ENCODE data around the gene SHISA6.

SHISA6 gene

GRCh38 chr17:11459861-11460331 is 218.9 kb downstream of the SHISA6 start:
- DNase-seq (ENCODE audit: low spot score) = no peak

GRCh38 chr17:11461993-11462548 is 221.1 kb downstream of the SHISA6 start:
- DNase-seq (ENCODE audit: low spot score) = no peak

DNA sequence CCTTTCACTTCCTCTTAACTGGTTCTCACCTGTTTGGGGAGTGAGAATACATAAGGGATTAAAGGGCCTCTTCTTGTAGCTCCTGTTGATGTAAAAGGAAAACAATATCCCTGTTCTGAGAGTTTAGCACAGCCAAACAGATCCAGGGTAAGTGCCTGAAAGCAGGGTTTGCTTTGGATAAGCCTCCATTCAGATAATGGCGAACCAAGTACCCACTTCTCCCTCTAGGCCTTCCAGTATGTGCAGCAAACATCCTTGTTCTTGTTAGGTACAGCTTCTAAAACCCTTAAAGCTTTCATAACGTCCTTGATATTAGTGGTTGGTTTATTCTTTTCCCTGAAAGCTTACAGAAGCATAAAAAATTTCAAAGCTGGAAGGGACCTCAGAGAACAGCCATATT is 226.6 kb downstream of the SHISA6 start:
- no peak for DNase-seq (ENCODE audit: low spot score)

- no peak for DNase-seq (ENCODE audit: low spot score)
Measured at GRCh38 chr17:11485336-11486100, 244.5 kb downstream of the SHISA6 start.

DNA sequence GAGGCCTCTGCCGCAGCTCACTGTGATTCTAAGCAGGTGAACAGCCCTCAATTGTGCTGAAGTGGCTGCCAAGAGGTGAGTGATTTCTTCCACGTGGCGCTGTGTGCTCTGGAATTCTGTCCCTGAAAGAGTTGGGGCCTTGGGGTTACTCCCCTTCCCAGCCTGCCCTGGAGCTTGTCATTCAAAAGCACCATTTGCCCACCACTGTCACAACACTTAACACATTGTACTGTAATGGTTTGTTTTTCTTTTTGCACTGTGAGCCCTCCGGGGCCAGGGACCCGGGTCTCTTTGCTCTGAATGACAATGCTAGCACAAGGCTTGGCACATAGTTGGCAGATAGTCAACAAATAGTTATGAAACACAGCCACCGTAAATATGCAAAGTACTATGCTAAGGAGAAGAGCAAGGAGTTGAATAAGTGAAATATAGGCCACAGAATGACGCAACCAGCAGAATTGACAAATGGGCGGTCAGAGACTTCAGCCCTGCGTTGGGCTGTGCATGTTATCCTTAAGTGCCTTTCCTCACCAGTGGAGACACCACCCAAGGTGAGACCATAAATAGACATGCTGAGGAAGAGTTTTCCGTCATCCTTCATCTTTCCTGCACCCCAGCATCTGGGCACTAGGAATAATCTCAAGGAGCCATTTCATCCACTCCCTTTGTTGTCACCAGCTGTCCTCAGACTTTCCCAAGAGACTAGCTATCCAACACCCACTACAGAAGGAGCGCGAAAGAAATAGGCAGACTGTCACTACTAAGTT is 245.3 kb downstream of the SHISA6 start:
- DNase-seq (ENCODE audit: low spot score) = no peak

DNA sequence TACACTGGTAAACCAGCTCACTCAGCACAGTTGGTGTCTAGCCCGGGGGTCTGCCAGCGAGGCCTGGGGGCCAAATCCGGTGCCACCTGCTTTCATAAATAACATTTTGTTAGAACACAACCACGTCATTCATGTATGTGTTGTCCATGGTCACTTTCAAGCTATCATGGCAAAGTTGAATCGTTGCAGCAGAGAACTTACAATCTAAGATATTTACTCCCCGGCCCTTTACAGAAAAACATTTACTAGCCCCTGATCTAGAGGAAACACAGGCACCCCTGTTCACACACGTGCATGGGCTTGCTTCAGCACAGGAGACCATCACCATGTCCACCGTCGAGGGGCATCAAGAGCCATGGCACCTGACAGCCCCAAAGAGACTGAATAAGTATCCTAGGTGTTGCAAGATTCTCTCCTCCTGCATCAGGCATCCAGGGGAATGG is 245.9 kb downstream of the SHISA6 start:
- DNase-seq (ENCODE audit: low spot score) = no peak

DNA sequence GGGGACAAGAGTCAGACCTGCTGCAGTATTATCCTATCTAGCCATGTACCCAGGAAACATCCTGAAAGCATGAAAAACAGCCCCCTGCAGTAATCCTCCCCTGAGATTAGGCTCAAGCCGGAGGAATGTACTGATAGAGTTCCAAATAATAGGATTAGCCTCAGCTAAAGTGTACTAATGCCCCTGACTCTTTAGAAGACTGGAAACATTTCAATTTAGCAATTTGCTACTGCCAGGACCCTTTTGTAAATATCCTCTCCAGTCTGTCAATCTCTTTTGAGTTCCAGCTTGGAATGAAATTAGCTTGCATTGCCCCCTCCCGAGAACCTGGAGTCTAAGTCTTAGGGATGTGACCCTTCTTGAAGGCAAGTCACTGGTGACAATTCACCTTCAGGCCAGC is 246.5 kb downstream of the SHISA6 start:
- no peak for DNase-seq (ENCODE audit: low spot score)

DNA sequence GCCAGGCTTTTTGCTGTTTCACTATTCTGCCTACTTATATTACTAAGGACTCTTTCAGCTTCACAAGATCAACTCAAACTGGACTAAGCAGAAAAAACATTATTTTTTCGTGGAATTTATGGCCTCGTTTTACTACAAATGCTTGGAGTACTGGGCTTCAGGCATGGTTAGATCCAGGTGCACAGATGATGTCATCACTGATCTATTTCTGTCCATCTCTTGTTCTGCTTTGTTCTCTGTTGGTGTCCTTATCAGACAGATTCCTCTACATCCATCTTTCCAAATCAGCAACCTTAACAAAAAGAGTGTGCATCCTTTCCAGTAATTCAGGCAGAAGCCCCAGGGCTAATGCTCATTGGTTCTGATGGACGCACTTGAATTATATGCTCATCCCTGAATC is 247.4 kb downstream of the SHISA6 start:
- DNase-seq (ENCODE audit: low spot score) = no peak

DNA sequence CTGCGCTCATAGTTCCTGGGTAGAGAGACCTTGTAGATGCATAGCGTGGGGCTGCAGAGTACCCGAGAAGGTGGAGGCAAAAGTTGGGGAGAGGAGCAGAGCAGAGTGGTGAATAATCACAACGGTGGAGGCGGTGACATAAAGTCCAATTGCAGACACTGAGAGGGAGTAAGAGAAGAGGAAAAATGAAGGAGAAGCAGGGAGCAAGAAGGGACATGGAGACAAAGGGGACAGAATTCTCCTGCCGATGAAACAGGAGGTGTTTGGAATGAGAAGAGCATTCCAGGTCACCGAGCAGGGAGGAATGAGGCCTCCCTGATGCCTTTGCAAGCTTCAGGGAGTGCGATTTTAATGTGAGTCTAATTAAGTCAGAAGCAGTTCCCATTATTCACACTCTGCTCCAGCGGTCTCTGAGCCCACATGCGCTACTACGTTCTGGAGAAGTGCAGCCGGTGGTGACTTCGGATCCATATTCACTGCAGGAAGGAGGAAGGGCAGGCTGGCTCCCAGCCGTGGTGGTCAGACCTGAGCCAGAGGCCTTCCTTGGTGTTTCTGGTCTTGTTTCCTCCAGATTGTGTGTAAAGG is 249.2 kb downstream of the SHISA6 start:
- DNase-seq (ENCODE audit: low spot score) = no peak

- no peak for DNase-seq (ENCODE audit: low spot score)
Measured at GRCh38 chr17:11492511-11492910, 251.5 kb downstream of the SHISA6 start.

GRCh38 chr17:11493936-11494335 is 252.9 kb downstream of the SHISA6 start:
- DNase-seq (ENCODE audit: low spot score) = no peak

DNA sequence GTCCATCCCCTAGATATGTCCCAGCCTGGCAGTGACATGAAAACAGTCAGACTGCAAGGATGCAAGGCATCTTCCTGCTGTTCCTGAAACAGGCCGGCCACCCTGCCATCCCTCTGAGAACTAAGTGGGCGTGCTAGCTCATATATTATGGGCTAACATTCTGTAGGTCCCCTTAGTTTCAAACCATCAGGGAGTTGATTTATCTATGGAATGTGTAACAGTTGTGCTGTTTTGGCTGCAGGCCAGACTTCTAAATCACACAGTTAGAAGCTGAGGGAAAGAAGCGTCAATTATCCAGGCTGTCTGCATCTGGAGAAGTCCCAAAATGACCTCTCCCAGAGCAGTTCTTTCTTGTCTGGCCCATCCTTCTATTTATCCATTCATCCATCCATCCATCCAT is 254.6 kb downstream of the SHISA6 start:
- no peak for DNase-seq (ENCODE audit: low spot score)

DNA sequence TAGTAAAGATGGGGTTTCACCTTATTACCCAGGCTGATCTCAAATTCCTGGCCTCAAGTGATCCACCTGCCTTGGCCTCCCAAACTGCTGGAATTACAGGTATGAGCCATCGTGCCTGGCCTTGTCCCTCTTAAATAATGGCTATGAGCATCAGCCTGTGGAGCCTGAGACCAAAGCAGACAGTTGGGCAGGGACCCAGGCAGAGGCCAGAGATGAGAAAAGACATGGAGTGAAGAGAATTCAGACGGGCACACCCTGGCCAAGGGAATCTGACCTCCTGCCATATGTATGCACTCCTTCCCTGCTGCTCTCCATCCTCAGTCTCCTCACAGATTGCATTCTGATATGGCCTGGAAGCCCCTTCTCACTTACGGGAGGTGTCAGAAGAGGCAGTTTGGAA is 258.9 kb downstream of the SHISA6 start:
- DNase-seq (ENCODE audit: low spot score) = no peak

- DNase-seq (ENCODE audit: low spot score) = no peak
Measured at GRCh38 chr17:11503308-11504035, 262.5 kb downstream of the SHISA6 start.

DNA sequence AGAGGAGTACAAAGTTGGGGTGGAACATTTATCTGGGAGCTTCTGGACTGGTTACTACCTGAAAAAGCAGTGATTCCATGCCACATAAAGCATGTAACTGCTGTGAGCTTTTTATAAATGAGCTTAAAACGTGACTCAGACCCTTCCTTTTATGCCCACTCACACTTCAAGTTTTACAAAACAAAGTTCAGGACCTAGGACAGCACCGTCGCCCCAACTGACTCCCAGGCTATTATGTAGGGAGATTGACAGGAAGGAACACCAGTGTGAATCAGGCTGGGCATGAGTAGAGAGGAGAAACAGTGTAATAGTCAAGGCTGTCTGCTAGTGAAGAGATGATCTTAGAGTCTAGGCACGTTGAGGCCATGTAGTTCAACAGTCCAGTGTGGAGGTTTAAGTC is 265.6 kb downstream of the SHISA6 start:
- no peak for DNase-seq (ENCODE audit: low spot score)

GRCh38 chr17:11511696-11512095 is 270.7 kb downstream of the SHISA6 start:
- DNase-seq (ENCODE audit: low spot score) = no peak

GRCh38 chr17:11514565-11514964 is 273.6 kb downstream of the SHISA6 start:
- DNase-seq (ENCODE audit: low spot score) = no peak

GRCh38 chr17:11514981-11515680 is 274.1 kb downstream of the SHISA6 start:
- DNase-seq (ENCODE audit: low spot score) = no peak

DNA sequence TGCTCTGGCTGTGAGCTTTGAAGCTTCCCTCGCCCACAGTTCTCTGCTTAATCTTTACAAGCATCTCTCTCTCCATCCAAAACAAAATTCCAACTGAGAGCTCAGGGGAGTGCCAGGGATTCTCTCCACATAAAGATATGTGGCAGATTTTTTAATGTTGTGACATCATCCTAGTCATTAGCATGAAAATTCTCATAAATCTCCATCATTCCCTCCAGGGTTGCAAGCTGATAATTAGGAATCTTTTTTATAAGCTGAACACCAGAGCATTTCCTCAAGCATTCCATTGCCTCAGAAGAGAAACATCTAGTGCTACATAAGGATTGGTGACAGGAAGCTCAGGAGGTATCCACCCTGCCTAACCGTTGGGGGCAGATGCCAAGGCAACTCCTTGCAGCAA is 274.9 kb downstream of the SHISA6 start:
- DNase-seq (ENCODE audit: low spot score) = no peak

DNA sequence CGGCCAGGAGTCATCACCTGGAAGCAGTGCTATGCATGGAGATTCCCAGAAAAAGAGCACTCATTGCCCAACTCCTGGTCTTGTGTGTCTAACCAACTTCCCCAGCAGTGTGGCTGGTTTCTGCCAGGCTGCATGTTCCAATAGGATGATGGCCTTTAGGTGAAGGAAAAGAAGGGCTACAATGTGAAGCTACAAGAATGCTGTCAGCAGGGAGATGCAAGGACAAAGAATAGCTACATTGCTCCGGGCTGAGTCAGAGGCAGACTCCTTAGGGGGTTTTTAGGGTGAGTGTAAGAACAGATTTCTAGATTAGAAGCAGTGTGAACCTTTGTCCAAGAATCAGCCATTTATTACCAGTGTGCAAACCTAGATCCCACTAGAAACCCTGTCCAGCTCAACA is 294.2 kb downstream of the SHISA6 start:
- DNase-seq (ENCODE audit: low spot score) = no peak

- no peak for DNase-seq (ENCODE audit: low spot score)
Measured at GRCh38 chr17:11538366-11538765, 297.4 kb downstream of the SHISA6 start.
